Endothelial cell of umbilical vein (primary cell): ENCODE results near the gene MYMX. TPM values are rescaled to one million over a fixed set of nuclear protein-coding genes. Genes with fewer than 3 reads are reported as not detected.

Experiments used
- BruUV-seq: library from RNA; stranded (reverse); fragments of 400-500 nt; replicated peaks from 2 replicates; lab custom pipeline; 2021; lab: Mats Ljungman, UMichigan
- CTCF ChIA-PET: fragments of 300-600, 350-600 bp; sonication (Branson Sonifier 250); formaldehyde crosslinking; loops from one replicate; lab custom pipeline; 2021; ENCODE audit warnings: antibody characterized with exemption, inconsistent platforms; lab: Charles Lee
- POLR2A ChIA-PET: fragments of 300-600, 350-600 bp; sonication (Branson Sonifier 250); formaldehyde crosslinking; loops from one replicate; lab custom pipeline; 2021; ENCODE audit warnings: antibody characterized with exemption, inconsistent platforms; lab: Charles Lee
- DNase-seq: peaks from one replicate; pipeline ENCODE4 v3.0.0-alpha.2; 2011; ENCODE audit warnings: low read depth, low spot score
- FAIRE-seq: peaks from 2 replicates; lab custom pipeline; 2011; peaks lifted over from hg19 to GRCh38; lab: Jason Lieb, UNC
- H2AFZ ChIP-seq: 2 replicates; pipeline ENCODE4 v1.6.0; 2012; ENCODE audit warnings: low read depth, low read length, control low read depth, inconsistent platforms
- H3K27ac ChIP-seq: 2 replicates; pipeline ENCODE4 v1.5.1; 2011; ENCODE audit warnings: low read depth, mild to moderate bottlenecking, control low read depth, low read length, moderate library complexity; ENCODE audit not compliant: insufficient read depth
- H3K27me3 ChIP-seq, 2 experiments: 2 replicates each; pipeline versions ENCODE4 v1.6.0 to v1.6.1; 2011; ENCODE audit warnings: low read length in 2 of 2, mixed read lengths in 1 of 2; ENCODE audit not compliant: control insufficient read depth in 2 of 2, insufficient read depth in 2 of 2
- H3K36me3 ChIP-seq, 2 experiments: 2 replicates in 1 of 2; 3 replicates in 1 of 2; pipeline ENCODE4 v1.5.1; 2011; ENCODE audit warnings: low read length in 2 of 2, mild to moderate bottlenecking in 1 of 2, moderate library complexity in 1 of 2; ENCODE audit not compliant: control insufficient read depth in 2 of 2, insufficient read depth in 2 of 2; ENCODE audit errors: extremely low read depth in 1 of 2
- H3K4me1 ChIP-seq: 3 replicates; pipeline ENCODE4 v1.5.1; 2011; ENCODE audit warnings: mild to moderate bottlenecking, low read length; ENCODE audit not compliant: control insufficient read depth, insufficient read depth; ENCODE audit errors: extremely low read depth
- H3K4me2 ChIP-seq: 2 replicates; pipeline ENCODE4 v1.6.1; 2011; ENCODE audit warnings: low read length, control low read depth, mixed read lengths; ENCODE audit not compliant: insufficient read depth
- H3K4me3 ChIP-seq, 3 experiments: fragments of 200-600 bp in 1 of 3; sonication (generic), shearing (Covaris generic) in 1 of 3; replicated peaks in 1 of 3; 2 replicates each; pipeline ENCODE4 v1.5.1; 2011 to 2016; ENCODE audit warnings: control low read depth in 3 of 3, low read length in 3 of 3, mild to moderate bottlenecking in 2 of 3, inconsistent platforms in 1 of 3, low read depth in 1 of 3, moderate library complexity in 1 of 3; ENCODE audit not compliant: insufficient read depth in 1 of 3
- H3K79me2 ChIP-seq: 2 replicates; pipeline ENCODE4 v1.6.0; 2012; ENCODE audit warnings: low read length, inconsistent platforms; ENCODE audit not compliant: control insufficient read depth, insufficient read depth
- H3K9ac ChIP-seq: replicated peaks from 2 replicates; pipeline ENCODE3; 2011; ENCODE audit warnings: low read length, control low read depth; ENCODE audit not compliant: insufficient read depth; ENCODE audit errors: extremely low read depth
- H3K9me1 ChIP-seq: replicated peaks from 3 replicates; pipeline ENCODE4 v1.6.0; 2011; ENCODE audit warnings: mild to moderate bottlenecking, low read length; ENCODE audit not compliant: control insufficient read depth, insufficient read depth; ENCODE audit errors: extremely low read depth
- H3K9me3 ChIP-seq: replicated peaks from 2 replicates; pipeline ENCODE4 v1.5.1; 2012; ENCODE audit warnings: low read length, inconsistent platforms; ENCODE audit not compliant: control insufficient read depth, insufficient read depth
- H4K20me1 ChIP-seq: replicated peaks from 2 replicates; pipeline ENCODE3; 2011; ENCODE audit warnings: mild to moderate bottlenecking, low read length; ENCODE audit not compliant: control insufficient read depth, insufficient read depth; ENCODE audit errors: extremely low read depth
- EZH2 ChIP-seq: IDR thresholded peaks from 2 replicates; pipeline ENCODE4 v1.6.1; 2012; ENCODE audit warnings: borderline replicate concordance, low read depth, mild to moderate bottlenecking, moderate library complexity, low read length, inconsistent platforms; ENCODE audit not compliant: severe bottlenecking
- FOS ChIP-seq: IDR thresholded peaks from 2 replicates; pipeline ENCODE4 v1.6.1; 2011; ENCODE audit warnings: mild to moderate bottlenecking, low read length, moderate library complexity, borderline replicate concordance; ENCODE audit not compliant: insufficient read depth
- GATA2 ChIP-seq: IDR thresholded peaks from 2 replicates; pipeline ENCODE4 v1.7.0; 2011; ENCODE audit warnings: low read depth, mild to moderate bottlenecking, moderate library complexity, mixed read lengths, low read length; ENCODE audit not compliant: insufficient read length, insufficient read depth
- JUN ChIP-seq: IDR thresholded peaks from 2 replicates; pipeline ENCODE4 v1.6.1; 2011; ENCODE audit warnings: borderline replicate concordance, low read depth; ENCODE audit not compliant: insufficient read length, insufficient read depth
- MAX ChIP-seq: IDR thresholded peaks from 2 replicates; pipeline ENCODE4 v1.6.1; 2011; ENCODE audit not compliant: insufficient read depth, insufficient read length
- MYC ChIP-seq: IDR thresholded peaks from one replicate; pipeline ENCODE4 v1.6.1; 2011; ENCODE audit warnings: mild to moderate bottlenecking, low read depth, low read length
- POLR2A ChIP-seq: IDR thresholded peaks from 2 replicates; pipeline ENCODE4 v1.6.1; 2012; ENCODE audit warnings: low read depth, mild to moderate bottlenecking, control low read depth, low read length
- POLR2AphosphoS5 ChIP-seq: IDR thresholded peaks from 2 replicates; pipeline ENCODE4 v1.6.1; 2012; ENCODE audit warnings: low read depth, mild to moderate bottlenecking, control low read depth, low read length, moderate library complexity; ENCODE audit not compliant: insufficient read depth
- dilution Hi-C: fragments of 300-500 bp; cut with MboI; formaldehyde crosslinking; loops from one replicate; pipeline ENCODE4 v1.15.0; 2019; ENCODE audit warnings: low sequenced_read_pairs; ENCODE audit not compliant: extremely low pct_ligation_motif_present
- intact Hi-C: fragments of 100-400 bp; cut with micrococcal nuclease; formaldehyde crosslinking; loops from one replicate; pipeline ENCODE4 v1.10.0; 2022
- polyA plus RNA-seq, 4 experiments: library from polyadenylated mRNA; depleted of rRNA in 3 of 4; stranded (reverse) in 3 of 4; unstranded in 1 of 4; fragments of >200 nt; gene quantifications; 2 replicates each; pipeline versions ENCODE4 v1.2.1 to v1.2.3, GENCODE V29; 2011 to 2012; ENCODE audit warnings: missing spikeins in 1 of 4
- total RNA-seq: library from RNA; stranded (reverse); gene quantifications from 2 replicates; pipeline ENCODE4 v1.2.3, GENCODE V29; 2021
- TF ChIP-seq, protein P1 (sequence below), 2 donors: IDR thresholded peaks; 1 replicate in 1 of 2; 2 replicates in 1 of 2; pipeline ENCODE4 v1.5.1; 2011; ENCODE audit warnings: low read length in 2 of 2, mild to moderate bottlenecking in 2 of 2, moderate library complexity in 2 of 2, control low read depth in 1 of 2, inconsistent platforms in 1 of 2, low read depth in 1 of 2; ENCODE audit not compliant: insufficient read depth in 1 of 2; ENCODE audit errors: extremely low read depth in 1 of 2

The MYMX gene
- total and polyA plus RNA-seq, 2 donors (not counting 3 experiments of a cell fraction or from before 2014, with no cell fraction given) = 0.18 TPM; not detected in 1

DNA sequence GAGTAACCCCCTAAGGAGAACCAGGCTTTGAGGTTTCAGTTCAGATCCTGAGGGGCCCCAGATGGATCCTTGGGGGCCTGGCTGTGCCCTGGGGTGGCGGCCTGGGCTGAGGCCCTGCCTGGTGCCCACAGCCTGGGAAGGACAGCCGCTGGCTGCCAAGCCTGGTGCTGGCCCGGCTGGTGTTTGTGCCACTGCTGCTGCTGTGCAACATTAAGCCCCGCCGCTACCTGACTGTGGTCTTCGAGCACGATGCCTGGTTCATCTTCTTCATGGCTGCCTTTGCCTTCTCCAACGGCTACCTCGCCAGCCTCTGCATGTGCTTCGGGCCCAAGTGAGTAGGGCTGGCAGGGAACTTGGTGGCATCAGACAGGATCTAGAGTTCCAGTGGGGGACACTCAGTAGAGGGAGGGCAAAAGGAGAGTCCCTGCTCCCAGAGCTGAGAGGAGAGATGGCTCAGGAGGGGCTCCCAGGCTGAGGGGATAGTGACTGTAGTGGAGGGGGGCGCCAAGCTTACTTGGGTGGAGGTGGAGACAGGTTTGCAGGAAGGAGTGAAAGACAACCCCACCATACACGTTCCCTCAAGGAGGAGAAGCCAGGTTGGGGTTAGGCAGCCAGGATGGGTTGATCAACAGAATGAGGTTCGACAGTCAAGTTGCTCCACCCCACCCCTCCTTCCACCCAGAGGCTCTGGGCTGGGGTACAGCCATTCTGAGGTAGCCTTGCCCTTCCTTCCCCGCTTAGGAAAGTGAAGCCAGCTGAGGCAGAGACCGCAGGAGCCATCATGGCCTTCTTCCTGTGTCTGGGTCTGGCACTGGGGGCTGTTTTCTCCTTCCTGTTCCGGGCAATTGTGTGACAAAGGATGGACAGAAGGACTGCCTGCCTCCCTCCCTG is 16.2 kb downstream of the MYMX start:
- intact Hi-C loops = no loop called here
- CTCF ChIA-PET = interaction anchor here (1.2 to 7.2 kb wide), 5 partner anchors 9 to 138 kb away, joined by 3 to 148 read pairs (median 11); partner anchors contain the start of gene SLC29A1

More for the DNA sequence above, 16.2 kb downstream of the MYMX start:
- dilution Hi-C loops = loop anchor here (10.0 kb wide), 1 partner anchor 128 kb away; no protein-coding TSS in a partner anchor
- FAIRE-seq = no peak
- H3K9me1 ChIP-seq = no peaks in the 10 kb centered on the region
- POLR2A ChIA-PET = interaction anchor here (0.6 kb wide), 1 partner anchor 617 kb away, joined by 8 read pairs; no protein-coding TSS in a partner anchor
- no peak overlapping the region for H3K4me3 ChIP-seq
- H4K20me1 ChIP-seq = no peaks in the 10 kb centered on the region
- BruUV-seq = no TSS peak
- H3K4me1 ChIP-seq = peaks cover 38% of the 10 kb centered on the region
- no peak overlapping the region for H2AFZ ChIP-seq
- H3K9ac ChIP-seq = no peak overlapping the region
- H3K79me2 ChIP-seq = peaks cover 24% of the 10 kb centered on the region
- no peak overlapping the region for H3K4me2 ChIP-seq
- H3K9me3 ChIP-seq = no peaks in the 10 kb centered on the region
- H3K36me3 ChIP-seq = peaks cover 17 to 40% of the 10 kb centered on the region in 2 experiments
- no peaks in the 10 kb centered on the region for H3K27me3 ChIP-seq
- DNase-seq = no peak
- TF ChIP-seq JUN = no peak
- TF ChIP-seq POLR2A = no peak
- no peak for TF ChIP-seq GATA2
- TF ChIP-seq, protein P1, sequence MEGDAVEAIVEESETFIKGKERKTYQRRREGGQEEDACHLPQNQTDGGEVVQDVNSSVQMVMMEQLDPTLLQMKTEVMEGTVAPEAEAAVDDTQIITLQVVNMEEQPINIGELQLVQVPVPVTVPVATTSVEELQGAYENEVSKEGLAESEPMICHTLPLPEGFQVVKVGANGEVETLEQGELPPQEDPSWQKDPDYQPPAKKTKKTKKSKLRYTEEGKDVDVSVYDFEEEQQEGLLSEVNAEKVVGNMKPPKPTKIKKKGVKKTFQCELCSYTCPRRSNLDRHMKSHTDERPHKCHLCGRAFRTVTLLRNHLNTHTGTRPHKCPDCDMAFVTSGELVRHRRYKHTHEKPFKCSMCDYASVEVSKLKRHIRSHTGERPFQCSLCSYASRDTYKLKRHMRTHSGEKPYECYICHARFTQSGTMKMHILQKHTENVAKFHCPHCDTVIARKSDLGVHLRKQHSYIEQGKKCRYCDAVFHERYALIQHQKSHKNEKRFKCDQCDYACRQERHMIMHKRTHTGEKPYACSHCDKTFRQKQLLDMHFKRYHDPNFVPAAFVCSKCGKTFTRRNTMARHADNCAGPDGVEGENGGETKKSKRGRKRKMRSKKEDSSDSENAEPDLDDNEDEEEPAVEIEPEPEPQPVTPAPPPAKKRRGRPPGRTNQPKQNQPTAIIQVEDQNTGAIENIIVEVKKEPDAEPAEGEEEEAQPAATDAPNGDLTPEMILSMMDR (IDR thresholded peaks at IDR 0.05; ENCODE audit: extremely low read depth in 1 of 2, insufficient read depth in 1 of 2, low read depth in 1 of 2, low read length in 2 of 2) = no peak
- TF ChIP-seq POLR2AphosphoS5 = no peak
- TF ChIP-seq MAX = no peak
- no peak for TF ChIP-seq FOS
- no peak for TF ChIP-seq EZH2
- TF ChIP-seq MYC = no peak
- H3K27ac ChIP-seq = peak overlapping the region; percentile 2
